Type B pancreatic cell (in vitro differentiated cells): ENCODE data around the gene ANO8. TPM values are rescaled to one million over a fixed set of nuclear protein-coding genes. Genes with fewer than 3 reads are reported as not detected.

Source experiments
- DNase-seq: peaks from one replicate; pipeline ENCODE4 v3.0.0; 2021; ENCODE audit warnings: mixed read lengths; ENCODE audit not compliant: unreplicated experiment; ENCODE audit errors: extremely low spot score
- H3K27ac Mint-ChIP-seq: 2 replicates; pipeline ENCODE4 v1.8.0; 2021; ENCODE audit warnings: mild to moderate bottlenecking, mixed read lengths
- H3K27me3 Mint-ChIP-seq: 2 replicates; pipeline ENCODE4 v1.8.0; 2021; ENCODE audit warnings: mixed read lengths
- H3K36me3 Mint-ChIP-seq: 2 replicates; pipeline ENCODE4 v1.8.0; 2021; ENCODE audit warnings: mixed read lengths
- H3K4me1 Mint-ChIP-seq: one replicate; pipeline ENCODE4 v1.8.0; 2021; ENCODE audit warnings: mixed read lengths; ENCODE audit not compliant: unreplicated experiment
- H3K4me3 Mint-ChIP-seq: 2 replicates; pipeline ENCODE4 v1.8.0; 2021; ENCODE audit warnings: mild to moderate bottlenecking, mixed read lengths
- H3K9me3 Mint-ChIP-seq: 2 replicates; pipeline ENCODE4 v1.8.0; 2021; ENCODE audit warnings: mixed read lengths
- total RNA-seq: library from RNA; stranded (reverse); gene quantifications from 2 replicates; pipeline ENCODE4 v1.2.1, GENCODE V29; 2021; ENCODE audit warnings: low replicate concordance
- TF ChIP-seq, protein P1 (sequence below): fragments of 200-600 bp; sonication (generic); conservative IDR thresholded peaks from 2 replicates; pipeline ENCODE4 v1.5.0; 2021; ENCODE audit warnings: antibody characterized with exemption, mild to moderate bottlenecking

ANO8 gene
- total RNA-seq, 1 donor from 2014 or later = 38.4 TPM

DNA sequence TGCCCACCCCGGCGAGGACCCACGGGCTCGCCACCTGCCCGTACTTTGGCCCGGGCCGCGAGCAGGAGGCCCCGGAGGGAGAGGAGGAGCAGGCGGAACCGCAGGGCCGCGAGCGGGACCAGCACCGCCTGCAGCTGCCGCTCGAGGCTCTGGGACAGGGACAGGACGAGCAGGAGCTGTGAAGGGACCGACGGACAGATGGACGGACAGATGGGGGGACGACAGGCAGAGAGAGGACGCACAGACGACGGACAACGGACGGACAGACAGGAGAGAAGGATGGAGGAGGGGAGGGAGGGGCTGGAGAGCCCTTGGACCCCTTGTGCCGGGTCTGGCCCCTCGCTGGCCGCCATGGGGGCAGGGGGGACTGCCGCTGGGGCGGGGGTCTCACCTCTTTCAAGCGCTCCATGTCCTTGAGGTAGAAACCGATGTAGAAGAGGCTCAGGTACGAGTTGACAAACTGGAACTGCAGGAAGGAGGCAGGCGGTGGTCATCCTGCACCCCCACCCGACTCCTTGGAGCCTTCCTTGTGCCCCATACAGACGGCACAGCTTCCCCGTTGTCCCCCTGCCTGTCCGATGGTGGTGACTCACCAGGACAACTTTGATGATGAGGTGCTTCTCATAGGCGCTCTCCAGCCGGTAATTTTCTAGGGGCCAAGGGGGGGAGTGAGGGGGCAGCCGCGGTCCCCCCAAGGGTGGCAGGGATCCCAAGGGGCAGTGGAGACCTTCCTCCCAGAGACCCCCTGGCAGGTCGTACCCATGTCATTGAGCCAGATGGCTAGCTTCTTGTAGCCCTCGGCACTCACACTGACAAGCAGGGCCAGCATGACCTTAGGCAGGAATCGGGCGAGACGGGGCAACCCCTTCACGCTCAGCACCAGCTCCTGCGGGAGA lies 5.0 kb downstream of the ANO8 start:
- H3K27ac Mint-ChIP-seq = peak overlapping the region; percentile 39
- peak overlapping the region; percentile 41 for H3K4me3 Mint-ChIP-seq
- H3K36me3 Mint-ChIP-seq = peaks cover 9% of the 10 kb centered on the region
- TF ChIP-seq, protein P1, sequence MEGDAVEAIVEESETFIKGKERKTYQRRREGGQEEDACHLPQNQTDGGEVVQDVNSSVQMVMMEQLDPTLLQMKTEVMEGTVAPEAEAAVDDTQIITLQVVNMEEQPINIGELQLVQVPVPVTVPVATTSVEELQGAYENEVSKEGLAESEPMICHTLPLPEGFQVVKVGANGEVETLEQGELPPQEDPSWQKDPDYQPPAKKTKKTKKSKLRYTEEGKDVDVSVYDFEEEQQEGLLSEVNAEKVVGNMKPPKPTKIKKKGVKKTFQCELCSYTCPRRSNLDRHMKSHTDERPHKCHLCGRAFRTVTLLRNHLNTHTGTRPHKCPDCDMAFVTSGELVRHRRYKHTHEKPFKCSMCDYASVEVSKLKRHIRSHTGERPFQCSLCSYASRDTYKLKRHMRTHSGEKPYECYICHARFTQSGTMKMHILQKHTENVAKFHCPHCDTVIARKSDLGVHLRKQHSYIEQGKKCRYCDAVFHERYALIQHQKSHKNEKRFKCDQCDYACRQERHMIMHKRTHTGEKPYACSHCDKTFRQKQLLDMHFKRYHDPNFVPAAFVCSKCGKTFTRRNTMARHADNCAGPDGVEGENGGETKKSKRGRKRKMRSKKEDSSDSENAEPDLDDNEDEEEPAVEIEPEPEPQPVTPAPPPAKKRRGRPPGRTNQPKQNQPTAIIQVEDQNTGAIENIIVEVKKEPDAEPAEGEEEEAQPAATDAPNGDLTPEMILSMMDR = no peak
- DNase-seq = no peak
- peaks cover 10% of the 10 kb centered on the region for H3K27me3 Mint-ChIP-seq
- H3K4me1 Mint-ChIP-seq = peaks cover 9% of the 10 kb centered on the region
- H3K9me3 Mint-ChIP-seq = no peaks in the 10 kb centered on the region

DNA sequence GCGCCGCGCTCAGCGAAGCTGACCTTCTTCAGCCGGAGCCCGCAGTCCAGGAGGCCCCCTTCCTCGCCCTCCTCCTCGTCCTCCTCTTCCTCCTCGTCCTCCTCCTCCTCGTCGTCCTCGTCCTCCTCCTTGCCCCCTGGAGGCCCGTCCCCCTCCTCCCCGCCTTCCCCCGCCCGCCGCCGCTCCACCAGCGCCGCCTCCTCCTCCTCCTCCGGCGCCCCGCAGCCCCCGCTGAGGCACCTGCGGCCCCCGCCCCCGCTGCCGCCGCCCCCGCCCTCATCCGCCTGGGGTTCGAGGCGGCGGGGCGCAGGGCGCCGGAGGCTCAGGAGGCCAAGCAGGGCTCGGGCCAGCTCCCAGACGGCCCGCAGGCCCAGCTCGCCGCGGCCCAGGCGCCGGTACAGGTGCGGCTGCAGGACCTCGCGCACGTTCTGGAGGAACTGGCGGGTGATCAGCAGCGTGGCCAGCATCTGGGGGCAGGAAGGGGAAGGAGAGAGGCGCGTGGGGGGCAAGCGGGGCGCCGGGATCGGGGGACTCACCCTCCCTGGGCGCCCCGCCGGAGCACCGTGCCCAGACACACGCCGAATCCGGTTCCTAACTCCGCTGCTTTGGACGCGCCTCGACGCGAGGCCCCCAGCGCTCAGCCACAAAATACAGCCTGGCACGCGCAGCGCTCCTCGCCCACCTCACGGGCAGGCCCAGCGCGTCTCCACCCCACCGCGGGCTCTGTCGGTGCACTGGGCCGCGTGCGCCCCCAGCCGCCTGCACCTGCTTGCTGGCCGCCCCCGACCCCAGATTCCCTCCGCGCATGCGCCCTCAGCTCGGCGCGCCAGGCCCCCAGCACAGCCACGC lies 5.9 kb downstream of the ANO8 start:
- Mint-ChIP-seq H3K27ac (no peak overlapping the region), H3K36me3 (peaks cover 9% of the 10 kb centered on the region), H3K27me3 (peaks cover 10% of the 10 kb centered on the region), H3K4me1 (peaks cover 6% of the 10 kb centered on the region), H3K4me3 (peak overlapping the region; percentile 60), H3K9me3 (no peaks in the 10 kb centered on the region)
- DNase-seq = no peak
- TF ChIP-seq, protein P1 = no peak

DNA sequence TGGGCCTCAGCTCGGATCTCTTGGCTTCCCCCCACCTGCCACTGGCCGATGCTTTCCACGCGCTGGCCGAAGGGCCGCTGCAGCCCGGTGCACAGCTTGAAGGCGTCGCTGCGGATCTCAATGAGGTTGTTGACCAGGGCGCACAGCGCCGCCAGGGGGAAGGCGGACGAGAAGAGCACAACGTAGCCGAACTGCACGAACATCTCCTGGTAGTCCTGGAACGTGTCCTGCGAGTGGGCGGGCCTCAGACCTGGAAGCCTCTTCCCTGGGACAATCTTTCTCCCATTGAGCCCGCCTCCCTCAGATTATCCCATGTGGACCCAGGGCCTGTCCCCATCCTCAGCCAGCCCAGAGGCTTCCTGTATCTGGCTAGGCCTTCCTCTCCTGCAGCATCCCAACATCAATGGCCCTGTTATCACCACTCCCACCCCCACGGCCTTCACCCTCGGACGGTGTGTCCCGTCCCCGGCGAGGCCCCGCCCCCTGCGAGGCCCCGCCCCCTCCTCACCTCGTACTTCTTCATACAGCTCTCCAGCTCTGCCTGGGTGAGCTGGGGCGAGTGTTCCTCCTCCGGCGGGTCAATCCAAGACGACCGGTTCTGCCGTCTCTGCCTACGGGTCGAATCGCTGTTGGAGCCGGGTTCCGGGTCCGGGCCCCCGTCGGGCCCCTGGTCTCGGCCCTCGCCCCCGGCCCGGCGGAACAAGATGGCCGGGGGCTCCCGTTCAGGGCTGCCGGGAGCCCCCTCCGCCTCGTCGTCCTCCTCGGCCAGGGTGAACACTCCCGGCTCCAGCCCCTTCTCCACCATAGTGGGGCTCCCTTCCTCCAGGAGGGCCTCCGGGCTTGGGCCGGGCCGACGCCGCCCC lies 6.8 kb downstream of the ANO8 start:
- TF ChIP-seq, protein P1 = peak; percentile 72
- Mint-ChIP-seq H3K4me1 (peaks cover 5% of the 10 kb centered on the region), H3K27me3 (peaks cover 10% of the 10 kb centered on the region), H3K27ac (peak overlapping the region; percentile 88), H3K4me3 (peak overlapping the region; percentile 88), H3K9me3 (no peaks in the 10 kb centered on the region), H3K36me3 (peaks cover 9% of the 10 kb centered on the region)
- no peak for DNase-seq

DNA sequence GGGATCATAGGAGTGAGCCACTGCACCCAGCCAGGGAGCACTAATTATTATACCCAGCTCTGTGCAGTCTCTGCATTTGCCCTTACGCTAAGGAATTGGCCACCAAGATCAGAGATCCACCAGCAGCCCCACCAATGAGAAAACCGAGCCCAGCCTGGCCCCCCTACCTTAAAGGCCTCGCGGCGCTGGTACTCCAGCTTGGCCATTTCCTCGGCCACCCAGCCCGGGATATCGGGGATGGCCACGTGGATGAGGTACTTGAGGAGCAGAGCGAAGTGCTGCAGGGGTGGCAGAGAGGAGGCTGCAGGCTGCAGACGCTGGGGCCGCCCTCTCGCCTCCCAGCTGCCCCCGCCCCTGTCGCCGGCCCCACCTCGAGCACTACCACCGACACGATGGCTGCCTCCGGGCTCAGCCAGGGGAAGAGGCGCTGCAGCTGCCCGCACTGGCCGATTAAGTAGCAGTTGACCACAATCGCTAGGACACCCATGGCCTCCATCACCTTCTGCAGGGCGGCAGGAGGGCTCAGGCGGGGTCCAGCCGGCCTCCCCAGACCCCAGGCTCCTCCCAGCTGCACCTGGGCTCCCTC lies 7.5 kb downstream of the ANO8 start:
- TF ChIP-seq, protein P1 = no peak
- Mint-ChIP-seq H3K36me3 (peaks cover 8% of the 10 kb centered on the region), H3K9me3 (no peaks in the 10 kb centered on the region), H3K27me3 (peaks cover 10% of the 10 kb centered on the region), H3K4me1 (peaks cover 5% of the 10 kb centered on the region), H3K4me3 (peak overlapping the region; percentile 17), H3K27ac (peak overlapping the region; percentile 88)
- DNase-seq = no peak

DNA sequence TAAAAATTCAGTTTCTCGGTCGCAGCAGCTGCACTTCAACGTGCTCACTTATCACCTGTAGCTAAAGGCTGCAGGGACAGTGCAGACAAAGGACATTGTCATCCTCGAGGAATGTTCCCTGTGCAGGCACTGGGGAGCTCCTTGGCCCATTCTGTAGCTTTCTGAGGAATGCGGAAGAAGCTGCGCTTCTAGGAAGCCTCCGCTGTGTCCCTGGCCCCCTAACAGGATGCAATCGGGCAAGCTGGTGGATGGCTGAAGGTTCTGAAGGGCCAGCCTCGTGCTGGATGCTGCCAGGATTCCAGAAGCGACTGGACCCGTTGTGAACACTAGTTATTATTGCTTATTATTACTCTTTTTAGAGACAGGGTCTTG lies 8.1 kb downstream of the ANO8 start:
- H3K9me3 Mint-ChIP-seq = no peaks in the 10 kb centered on the region
- peaks cover 10% of the 10 kb centered on the region for H3K27me3 Mint-ChIP-seq
- no peak for DNase-seq
- peaks cover 8% of the 10 kb centered on the region for H3K36me3 Mint-ChIP-seq
- H3K27ac Mint-ChIP-seq = no peak overlapping the region
- peak overlapping the region; percentile 17 for H3K4me3 Mint-ChIP-seq
- TF ChIP-seq, protein P1 = no peak
- peaks cover 5% of the 10 kb centered on the region for H3K4me1 Mint-ChIP-seq
